ENCODE data around the gene ATP2C2.

- no peak for TF ChIP-seq EZH2phosphoT487 (IDR thresholded peaks at IDR 0.05; ENCODE audit: borderline replicate concordance)
- no peak for TF ChIP-seq CTCF (conservative IDR thresholded peaks at IDR 0.05; ENCODE audit: low read length)
These were observed 94.9 kb downstream of the ATP2C2 start for GRCh38 chr16:84463221-84463620.

All from Loucy (cell line).